GM12865 (cell line): ENCODE results near the gene TRIM16.
"Not testable (repeated sequence)": the region's sequence is repeated elsewhere in the genome, so short reads cannot be mapped to it uniquely, and the experiment has no call there.

Experiments used
- DNase-seq: peaks from one replicate; pipeline ENCODE4 v3.0.0; 2010; ENCODE audit warnings: low read depth
- H3K4me3 ChIP-seq: 2 replicates; pipeline ENCODE4 v1.5.1; 2011; ENCODE audit warnings: mild to moderate bottlenecking, low read depth, low read length, control low read depth
- CTCF ChIP-seq: IDR thresholded peaks from 2 replicates; pipeline ENCODE4 v1.5.1; 2011; ENCODE audit warnings: low read length, control low read depth, low read depth, inconsistent platforms; ENCODE audit not compliant: insufficient read depth; ENCODE audit errors: missing control alignments

Gene TRIM16

GRCh38 chr17:15657868-15658267 lies 26.2 kb downstream of the TRIM16 start:
- no peak for DNase-seq
- no peak for TF ChIP-seq CTCF
- no peak overlapping the region for H3K4me3 ChIP-seq

GRCh38 chr17:15654886-15655561 lies 29.1 kb downstream of the TRIM16 start:
- H3K4me3 ChIP-seq = no peak overlapping the region
- no peak for DNase-seq
- no peak for TF ChIP-seq CTCF

GRCh38 chr17:15654401-15654800 lies 29.7 kb downstream of the TRIM16 start:
- not testable (repeated sequence) for H3K4me3 ChIP-seq, DNase-seq

- TF ChIP-seq CTCF = no peak
- no peak for DNase-seq
These were observed 31.2 kb downstream of the TRIM16 start for GRCh38 chr17:15652960-15653359.

GRCh38 chr17:15651583-15652110 lies 32.5 kb downstream of the TRIM16 start:
- no peak for TF ChIP-seq CTCF
- H3K4me3 ChIP-seq = no peak overlapping the region
- DNase-seq = peak; percentile 14

More at GRCh38 chr17:15652960-15653359, 31.2 kb downstream of the TRIM16 start:
- H3K4me3 ChIP-seq = no peak overlapping the region

- no peak for DNase-seq
- no peak overlapping the region for H3K4me3 ChIP-seq
- TF ChIP-seq CTCF = no peak
These were observed 33.1 kb downstream of the TRIM16 start for GRCh38 chr17:15650741-15651582.

GRCh38 chr17:15649861-15650421 lies 34.2 kb downstream of the TRIM16 start:
- no peak for TF ChIP-seq CTCF
- DNase-seq = no peak
- H3K4me3 ChIP-seq = no peak overlapping the region
